ENCODE data around the gene WNT8A.

- no peak for TF ChIP-seq CTCF (IDR thresholded peaks at IDR 0.05)
- no peak for TF ChIP-seq EP300 (IDR thresholded peaks at IDR 0.05)
- no peak for TF ChIP-seq POLR2A (IDR thresholded peaks at IDR 0.05)
These were observed 45.5 kb downstream of the WNT8A start for GRCh38 chr5:138129347-138129746.

All from suprapubic skin (tissue), 3 donors.